HG03439 (cell line): ENCODE data around the gene PAQR8.

Experiments
- ATAC-seq: cut with Tn5 transposase; IDR thresholded peaks from one replicate; pipeline ENCODE4 v1.9.1; 2021; ENCODE audit warnings: mild to moderate bottlenecking, moderate library complexity; ENCODE audit not compliant: unreplicated experiment

Gene PAQR8

DNA sequence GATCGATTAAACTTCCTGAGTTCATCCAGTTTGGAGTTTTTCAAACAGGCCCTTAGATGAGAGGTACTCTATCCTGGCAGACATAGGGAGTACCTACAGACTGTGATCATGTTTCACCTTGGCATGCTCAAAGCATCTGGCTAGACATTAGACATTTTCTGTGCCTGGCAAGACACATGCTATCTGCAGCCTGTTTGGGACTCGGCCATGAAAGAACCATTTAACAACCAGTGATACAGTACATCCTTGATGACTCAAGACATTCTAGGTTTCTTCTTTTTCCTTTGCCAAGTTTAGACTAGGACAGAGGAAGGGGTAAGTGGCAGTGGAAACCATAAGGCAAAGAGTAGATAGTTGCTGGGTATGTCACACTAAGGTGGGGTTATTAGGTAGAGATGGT is 15.4 kb upstream of the PAQR8 start:
- no peak for ATAC-seq

- ATAC-seq = no peak
Measured at GRCh38 chr6:52347818-52348217, 14.1 kb upstream of the PAQR8 start.

DNA sequence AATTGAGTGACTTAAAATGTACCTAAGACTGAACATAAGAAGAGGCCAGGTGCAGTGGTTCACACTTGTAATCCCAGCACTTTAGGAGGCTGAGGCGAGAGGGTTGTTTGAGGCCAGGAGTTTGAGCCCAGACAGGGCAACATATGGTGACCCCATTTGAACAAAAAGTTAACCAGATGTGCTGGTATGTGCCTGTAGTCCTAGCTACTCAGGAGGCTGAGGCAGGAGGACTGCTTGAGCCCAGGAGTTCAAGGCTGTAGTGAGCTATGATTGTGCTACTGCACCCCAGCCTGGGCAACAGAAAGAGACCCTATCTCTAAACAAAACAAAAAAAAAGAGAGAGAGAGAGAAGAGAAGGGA is 10.1 kb upstream of the PAQR8 start:
- ATAC-seq = no peak

DNA sequence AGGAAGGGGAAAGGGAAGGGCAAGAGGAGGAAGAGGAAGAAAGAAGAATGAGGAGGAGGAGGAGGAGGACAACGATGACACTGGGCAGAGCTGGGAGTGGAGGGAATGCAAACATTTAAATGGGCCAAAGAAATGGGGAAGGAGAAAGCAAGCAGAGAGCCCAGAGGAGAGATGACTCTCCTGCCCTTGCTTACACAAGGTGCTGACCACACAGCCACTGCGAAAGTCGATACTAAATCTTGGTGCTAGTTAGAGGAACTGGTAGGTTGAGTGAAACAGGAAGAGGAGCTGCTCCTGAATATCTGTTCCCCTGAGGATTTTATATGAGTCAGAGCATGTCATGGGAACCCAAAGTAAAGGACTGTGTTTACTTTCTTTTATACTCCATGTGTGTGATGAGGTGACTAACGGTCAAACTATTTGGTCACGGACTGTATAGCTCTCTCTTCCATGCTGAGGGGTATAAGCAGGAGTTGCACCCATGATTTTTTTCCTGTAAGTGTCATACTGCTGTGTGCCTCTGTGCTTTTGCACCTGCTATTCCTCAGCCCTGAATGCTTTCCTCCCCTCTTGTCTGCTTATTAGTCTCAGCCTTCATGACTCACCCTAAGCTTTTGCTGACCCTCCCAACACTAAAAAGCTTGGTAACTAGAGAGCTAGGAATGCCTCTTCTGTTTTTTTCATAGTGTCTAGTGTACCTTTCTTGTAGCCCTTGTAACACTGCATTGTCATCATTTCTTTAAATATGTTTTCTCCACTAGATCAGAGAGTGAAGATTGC is 9.5 kb upstream of the PAQR8 start:
- ATAC-seq = peak; percentile 87

DNA sequence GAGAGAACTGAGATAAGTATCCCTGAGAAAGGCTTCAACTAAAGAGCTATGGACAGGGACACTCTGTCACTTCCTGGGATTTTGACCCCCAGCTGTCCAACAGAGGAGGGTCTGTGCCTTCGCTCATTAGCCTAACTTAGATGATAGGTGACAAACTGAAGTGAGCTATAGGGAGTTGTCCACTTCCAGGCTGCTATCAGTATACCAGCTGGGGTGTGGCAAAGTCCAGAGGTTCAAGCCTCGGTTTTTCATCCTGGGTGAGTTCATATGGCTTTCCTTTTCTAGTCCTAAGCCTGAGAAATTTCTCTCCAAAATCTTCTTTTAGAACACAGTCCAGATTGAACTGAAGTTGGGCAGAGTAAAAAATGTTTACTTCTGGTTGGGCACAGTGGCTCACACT is 5.9 kb upstream of the PAQR8 start:
- no peak for ATAC-seq

- no peak for ATAC-seq
Measured at GRCh38 chr6:52359403-52359802, 2.5 kb upstream of the PAQR8 start.

- no peak for ATAC-seq
Measured at GRCh38 chr6:52360028-52360427, 1.9 kb upstream of the PAQR8 start.

GRCh38 chr6:52360601-52361413 is 1.1 kb upstream of the PAQR8 start:
- no peak for ATAC-seq

GRCh38 chr6:52361414-52361944 is 472 bp upstream of the PAQR8 start:
- peak; percentile 30 for ATAC-seq

- ATAC-seq = peak; percentile 49
Measured at GRCh38 chr6:52362443-52363227, 684 bp downstream of the PAQR8 start.

DNA sequence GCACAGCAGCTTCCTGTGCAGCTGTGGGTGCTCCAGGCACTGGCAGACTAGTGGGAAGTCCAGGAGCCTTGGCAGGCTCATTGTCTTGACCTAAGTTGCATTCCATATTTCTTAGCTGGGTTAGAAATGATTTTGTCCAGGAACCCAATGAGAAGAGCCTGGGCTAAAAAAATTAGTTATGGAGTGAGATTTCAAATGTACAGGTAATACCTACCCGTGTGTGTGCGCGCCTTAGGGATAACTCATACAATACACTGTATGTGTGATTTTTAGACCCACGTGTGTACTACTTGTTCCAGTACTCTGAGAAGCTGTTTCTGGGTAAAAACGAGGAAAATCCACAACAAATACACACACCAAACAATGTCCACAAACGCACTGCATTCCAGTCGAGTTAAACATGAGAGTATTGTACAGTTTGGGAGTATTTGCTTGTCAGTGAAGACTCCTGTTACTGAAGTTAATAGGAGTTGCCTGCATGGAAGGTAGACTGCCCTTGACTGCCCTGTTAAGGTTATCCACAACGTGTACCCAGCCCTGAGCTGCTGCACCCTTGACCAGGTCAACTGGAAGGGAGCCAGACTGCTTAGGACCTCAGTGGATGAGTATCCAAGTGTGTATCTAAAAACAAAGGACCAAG is 1.4 kb downstream of the PAQR8 start:
- ATAC-seq = no peak

DNA sequence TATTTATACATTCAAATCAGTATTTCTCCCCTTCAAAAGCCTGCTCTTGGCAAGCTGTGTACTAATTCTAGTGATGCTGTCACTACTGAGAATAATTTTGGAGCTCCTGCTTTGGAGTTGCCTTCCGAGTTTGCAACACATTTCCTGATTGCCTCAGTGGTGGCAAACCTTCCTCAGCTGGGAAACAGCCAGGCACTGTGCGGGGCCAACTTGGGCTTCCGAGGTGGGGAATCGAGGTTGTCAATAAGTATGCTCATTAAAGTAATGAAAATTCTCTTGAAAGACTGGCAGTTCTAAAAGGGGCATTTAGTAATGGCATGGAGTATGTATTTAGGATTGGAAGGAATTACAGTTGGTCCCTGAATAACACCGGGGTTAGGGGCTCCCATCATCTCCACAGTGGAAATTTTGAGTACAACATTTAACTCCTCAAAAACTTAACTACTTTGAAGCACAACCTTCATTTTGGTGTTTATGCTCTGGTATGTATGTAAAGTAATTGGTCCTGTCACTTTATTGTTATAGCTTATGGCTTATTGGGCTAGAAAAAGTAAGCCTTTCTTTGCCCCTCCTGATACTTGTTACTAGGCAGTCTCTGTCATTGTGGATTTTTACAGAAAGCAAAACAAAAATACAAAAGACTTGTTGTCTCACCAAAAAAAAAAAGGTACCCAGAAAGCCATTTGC is 2.7 kb downstream of the PAQR8 start:
- no peak for ATAC-seq

DNA sequence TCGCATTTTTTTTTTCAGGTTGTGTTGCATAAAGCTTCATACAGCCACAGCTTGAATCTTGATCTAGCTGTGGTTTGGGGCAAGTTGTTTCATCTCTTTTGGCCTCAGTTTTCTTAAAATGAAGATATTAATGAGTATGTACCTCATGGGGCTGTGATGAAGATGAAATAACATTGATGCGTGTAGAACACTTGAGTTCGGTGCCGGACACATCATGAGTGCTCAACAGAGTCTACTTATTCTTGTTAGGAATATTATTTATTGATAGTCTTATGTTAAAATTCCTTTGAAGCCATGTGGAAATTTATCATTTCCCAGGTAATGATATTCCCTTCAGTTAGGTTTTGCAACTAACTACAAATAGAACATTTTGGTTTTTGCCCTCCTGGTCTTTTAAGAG is 3.4 kb downstream of the PAQR8 start:
- ATAC-seq = no peak

DNA sequence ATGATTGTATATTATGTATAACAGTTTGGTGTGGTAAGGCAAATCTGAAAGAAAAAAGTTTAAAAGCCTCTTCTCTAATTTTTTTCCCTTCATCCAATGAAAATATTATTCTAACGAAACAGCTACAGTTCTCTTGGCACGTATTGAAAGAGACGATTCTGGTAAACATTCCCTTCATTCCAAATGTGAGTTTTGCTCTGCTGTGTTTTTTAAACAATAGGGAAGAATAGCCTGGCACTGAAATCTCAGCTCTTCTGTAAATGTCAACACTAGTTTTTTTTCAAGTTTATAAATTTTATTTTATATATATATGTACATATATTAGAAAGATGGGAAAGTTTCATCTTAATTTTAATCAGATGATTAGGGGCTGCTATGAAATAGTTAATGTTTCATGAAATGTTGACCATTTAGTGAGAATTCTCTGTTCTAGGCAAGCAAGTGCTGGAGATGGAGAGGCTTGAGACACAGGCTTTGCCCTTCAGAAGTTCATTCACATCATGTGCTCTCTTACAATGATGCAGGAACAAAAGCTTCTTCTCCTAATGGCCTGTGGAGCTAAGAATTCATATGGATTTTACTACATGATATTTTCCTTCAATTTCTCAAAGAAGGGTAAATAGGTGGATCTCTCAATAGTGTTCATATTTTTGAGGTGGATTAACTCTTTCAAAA is 4.1 kb downstream of the PAQR8 start:
- ATAC-seq = no peak

DNA sequence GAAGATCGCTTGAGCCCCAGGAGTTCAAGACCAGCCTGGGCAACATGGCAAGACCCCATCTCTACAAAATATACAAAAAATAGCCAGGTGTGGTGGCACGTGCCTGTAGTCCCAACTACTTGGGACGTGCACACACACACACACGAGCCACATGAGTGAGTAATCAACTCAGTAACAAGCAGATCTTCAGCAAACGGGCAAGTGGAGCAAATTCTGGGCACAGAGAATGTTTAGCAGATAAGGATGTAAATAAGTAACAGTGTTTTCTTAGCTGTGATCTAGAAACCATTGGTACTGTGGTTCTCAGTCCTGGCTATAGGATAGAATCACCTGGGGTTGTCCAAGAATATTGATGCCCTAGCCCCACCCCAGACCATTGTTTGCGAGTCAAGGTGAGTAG is 6.1 kb downstream of the PAQR8 start:
- no peak for ATAC-seq

GRCh38 chr6:52369234-52369633 is 7.3 kb downstream of the PAQR8 start:
- no peak for ATAC-seq

GRCh38 chr6:52371656-52372191 is 9.8 kb downstream of the PAQR8 start:
- ATAC-seq = no peak

- ATAC-seq = no peak
Measured at GRCh38 chr6:52373151-52373690, 11.3 kb downstream of the PAQR8 start.

GRCh38 chr6:52374247-52374646 is 12.3 kb downstream of the PAQR8 start:
- ATAC-seq = no peak
